ENCODE measurements around the gene RIPK4. TPM values are rescaled to one million over a fixed set of nuclear protein-coding genes. Genes with fewer than 3 reads are reported as not detected.

RIPK4 gene
- total and polyA plus RNA-seq, 2 donors from 2014 or later = 11.6 to 32.6 TPM

DNA sequence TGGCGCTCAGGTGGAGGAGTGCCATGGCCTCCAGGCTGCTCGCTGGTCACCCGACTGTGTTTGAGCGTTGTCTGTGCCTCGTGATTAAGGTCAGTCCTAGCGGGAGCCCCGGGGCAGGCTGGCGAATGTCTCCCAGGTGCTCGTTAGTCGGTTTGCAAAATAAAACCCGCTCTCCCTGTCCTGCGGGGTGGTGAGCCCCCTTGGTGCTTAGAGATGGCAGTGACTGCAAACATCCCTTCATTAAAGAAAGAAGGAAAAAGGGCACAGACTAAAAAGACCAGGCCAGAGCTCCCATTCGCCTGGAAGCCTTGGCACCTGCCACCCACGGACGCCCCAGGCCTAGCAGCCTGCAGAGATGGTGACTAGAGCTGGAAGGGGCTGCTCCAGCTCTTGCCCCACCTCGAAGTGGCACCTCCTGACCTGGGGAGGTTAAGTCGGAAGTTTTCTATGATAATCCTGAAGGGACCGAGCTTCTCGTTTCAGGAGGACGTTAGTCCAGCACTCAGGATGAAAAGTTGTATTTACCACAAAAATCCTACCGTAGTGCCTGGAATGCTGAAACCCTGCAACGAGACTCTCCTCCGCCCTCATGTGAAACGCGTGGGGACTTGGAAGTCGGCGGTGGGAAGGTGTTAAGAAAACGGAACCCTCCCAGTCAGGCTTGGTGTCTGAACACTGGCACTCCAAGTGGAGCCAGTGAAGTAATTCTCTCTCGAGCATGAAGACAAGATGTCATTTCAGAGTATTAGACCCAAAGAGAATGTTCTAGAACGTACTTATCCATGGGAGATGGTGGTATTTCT lies 24.6 kb downstream of the RIPK4 start:
- H3K27me3 ChIP-seq (ENCODE audit: control insufficient read depth, insufficient read depth, low read length) = no peaks in the 10 kb centered on the region
- peaks cover 2 to 82% (median 27%) of the 10 kb centered on the region in 3 donors for H3K36me3 ChIP-seq (ENCODE audit: control insufficient read depth in 2 of 3, insufficient read depth in 3 of 3, low read length in 3 of 3)
- DNase-seq (peak in 1 of 5 donors; percentile 49), FAIRE-seq (no peak)
- H3K27ac ChIP-seq (ENCODE audit: low read depth in 2 of 2, low read length in 2 of 2) = no peak overlapping the region
- TF ChIP-seq, protein P1, sequence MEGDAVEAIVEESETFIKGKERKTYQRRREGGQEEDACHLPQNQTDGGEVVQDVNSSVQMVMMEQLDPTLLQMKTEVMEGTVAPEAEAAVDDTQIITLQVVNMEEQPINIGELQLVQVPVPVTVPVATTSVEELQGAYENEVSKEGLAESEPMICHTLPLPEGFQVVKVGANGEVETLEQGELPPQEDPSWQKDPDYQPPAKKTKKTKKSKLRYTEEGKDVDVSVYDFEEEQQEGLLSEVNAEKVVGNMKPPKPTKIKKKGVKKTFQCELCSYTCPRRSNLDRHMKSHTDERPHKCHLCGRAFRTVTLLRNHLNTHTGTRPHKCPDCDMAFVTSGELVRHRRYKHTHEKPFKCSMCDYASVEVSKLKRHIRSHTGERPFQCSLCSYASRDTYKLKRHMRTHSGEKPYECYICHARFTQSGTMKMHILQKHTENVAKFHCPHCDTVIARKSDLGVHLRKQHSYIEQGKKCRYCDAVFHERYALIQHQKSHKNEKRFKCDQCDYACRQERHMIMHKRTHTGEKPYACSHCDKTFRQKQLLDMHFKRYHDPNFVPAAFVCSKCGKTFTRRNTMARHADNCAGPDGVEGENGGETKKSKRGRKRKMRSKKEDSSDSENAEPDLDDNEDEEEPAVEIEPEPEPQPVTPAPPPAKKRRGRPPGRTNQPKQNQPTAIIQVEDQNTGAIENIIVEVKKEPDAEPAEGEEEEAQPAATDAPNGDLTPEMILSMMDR (IDR thresholded peaks at IDR 0.05; ENCODE audit: borderline replicate concordance, extremely low read depth, insufficient read depth) = no peak
- H3K4me3 ChIP-seq (ENCODE audit: low read length in 3 of 3) = no peak overlapping the region
- intact Hi-C loops (cut with DNase I) = no loop called here
- no peaks in the 10 kb centered on the region for H3K4me1 ChIP-seq (ENCODE audit: control insufficient read depth in 2 of 3, insufficient read depth in 2 of 3, low read depth in 1 of 3, low read length in 3 of 3)
- no peak overlapping the region for H3K9ac ChIP-seq (ENCODE audit: low read length in 3 of 3)
- H3K9me3 ChIP-seq (ENCODE audit: control insufficient read depth in 2 of 3, insufficient read depth in 1 of 3, low read length in 3 of 3) = peaks cover 0 to 13% (median 0%) of the 10 kb centered on the region in 3 donors

DNA sequence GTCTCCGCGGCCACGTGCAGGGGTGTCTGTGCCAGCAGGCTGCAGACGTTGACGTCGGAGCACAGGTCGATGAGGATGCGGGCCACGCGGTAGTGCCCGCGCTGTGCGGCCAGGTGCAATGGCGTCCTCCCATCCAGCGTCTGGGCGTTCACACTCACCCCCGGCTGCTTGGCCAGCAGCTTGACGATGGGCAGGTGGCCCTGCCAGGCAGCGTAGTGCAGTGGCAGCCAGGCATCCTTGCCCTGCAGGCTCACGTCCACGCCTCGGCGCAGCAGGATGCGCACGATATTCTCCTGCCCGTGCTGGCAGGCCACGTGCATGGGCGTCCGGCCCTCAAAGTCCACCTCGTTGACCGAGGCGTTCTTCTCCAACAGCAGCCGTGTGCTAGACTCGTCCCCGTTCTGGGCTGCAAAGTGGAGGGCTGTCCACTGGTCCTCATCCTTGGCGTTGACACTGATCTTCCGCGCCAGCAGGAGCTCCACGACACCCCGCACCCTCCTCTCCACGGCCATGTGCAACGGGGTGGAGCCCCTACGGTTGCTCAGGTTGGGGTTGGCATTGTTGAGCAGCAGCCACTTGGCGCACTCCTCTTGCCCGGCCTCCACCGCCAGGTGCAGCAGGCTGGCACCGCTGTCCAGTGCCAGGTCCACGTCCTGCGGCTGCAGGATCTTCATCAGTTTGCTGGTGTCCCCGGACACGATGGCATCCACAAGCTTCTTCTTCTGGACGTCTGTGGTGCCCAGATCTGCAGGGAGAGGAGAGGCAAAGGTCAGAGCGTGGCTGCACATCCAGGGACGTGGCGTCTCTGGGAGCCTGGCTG lies 25.4 kb downstream of the RIPK4 start:
- TF ChIP-seq, protein P1 (IDR thresholded peaks at IDR 0.05; ENCODE audit: borderline replicate concordance, extremely low read depth, insufficient read depth) = no peak
- Histone ChIP-seq H3K36me3 (ENCODE audit: control insufficient read depth in 2 of 3, insufficient read depth in 3 of 3, low read length in 3 of 3) (peaks cover 0 to 76% (median 22%) of the 10 kb centered on the region in 3 donors), H3K27ac (ENCODE audit: low read depth in 2 of 2, low read length in 2 of 2) (no peak overlapping the region), H3K9me3 (ENCODE audit: control insufficient read depth in 2 of 3, insufficient read depth in 1 of 3, low read length in 3 of 3) (peaks cover 0 to 13% (median 0%) of the 10 kb centered on the region in 3 donors), H3K27me3 (ENCODE audit: control insufficient read depth, insufficient read depth, low read length) (no peaks in the 10 kb centered on the region), H3K4me3 (ENCODE audit: low read length in 3 of 3) (no peak overlapping the region), H3K4me1 (ENCODE audit: control insufficient read depth in 2 of 3, insufficient read depth in 2 of 3, low read depth in 1 of 3, low read length in 3 of 3) (no peaks in the 10 kb centered on the region), H3K9ac (ENCODE audit: low read length in 3 of 3) (no peak overlapping the region)
- intact Hi-C loops (cut with DNase I) = no loop called here
- DNase-seq (peak in 1 of 5 donors; percentile 68), FAIRE-seq (no peak)

DNA sequence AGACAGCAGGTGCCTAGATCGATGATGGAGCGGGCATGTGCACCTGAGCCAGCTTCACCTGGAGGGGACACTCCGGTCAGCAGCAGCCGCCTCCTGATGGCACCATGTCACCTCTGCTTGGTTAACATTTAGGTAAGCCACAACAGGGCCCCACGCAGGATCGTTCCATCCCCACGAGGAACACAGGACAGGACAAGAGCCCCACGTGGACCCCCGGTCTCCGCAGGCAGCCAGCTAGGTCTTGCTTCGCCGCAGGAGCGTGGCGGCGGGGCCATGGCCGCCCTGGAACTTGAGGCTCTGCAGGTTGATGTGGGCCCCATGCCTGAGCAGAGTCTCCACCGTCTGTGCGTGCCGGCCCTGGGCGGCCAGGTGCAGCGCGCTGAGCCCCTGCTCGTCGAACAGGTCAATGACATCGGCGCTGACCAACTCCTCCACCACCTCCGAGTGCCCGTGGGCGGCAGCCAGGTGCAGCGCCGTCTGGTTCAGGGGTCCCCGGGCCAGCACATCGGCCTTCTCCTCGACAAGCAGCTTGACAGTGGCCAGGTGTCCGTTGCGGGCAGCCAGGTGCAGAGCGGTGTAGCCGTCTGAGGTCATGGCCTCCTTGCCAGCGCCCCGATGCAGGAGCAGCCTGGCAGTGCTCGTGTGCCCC lies 26.1 kb downstream of the RIPK4 start:
- TF ChIP-seq, protein P1 (IDR thresholded peaks at IDR 0.05; ENCODE audit: borderline replicate concordance, extremely low read depth, insufficient read depth) = no peak
- Histone ChIP-seq H3K27me3 (ENCODE audit: control insufficient read depth, insufficient read depth, low read length) (no peaks in the 10 kb centered on the region), H3K4me3 (ENCODE audit: low read length in 3 of 3) (no peak overlapping the region), H3K27ac (ENCODE audit: low read depth in 2 of 2, low read length in 2 of 2) (no peak overlapping the region), H3K4me1 (ENCODE audit: control insufficient read depth in 2 of 3, insufficient read depth in 2 of 3, low read depth in 1 of 3, low read length in 3 of 3) (no peaks in the 10 kb centered on the region), H3K36me3 (ENCODE audit: control insufficient read depth in 2 of 3, insufficient read depth in 3 of 3, low read length in 3 of 3) (peaks cover 0 to 68% (median 18%) of the 10 kb centered on the region in 3 donors), H3K9me3 (ENCODE audit: control insufficient read depth in 2 of 3, insufficient read depth in 1 of 3, low read length in 3 of 3) (peaks cover 0 to 13% (median 0%) of the 10 kb centered on the region in 3 donors), H3K9ac (ENCODE audit: low read length in 3 of 3) (no peak overlapping the region)
- DNase-seq (peak in 1 of 5 donors; percentile 70), FAIRE-seq (no peak)
- intact Hi-C loops (cut with DNase I) = no loop called here
